Tibial nerve (tissue), 3 donors: Measurements from ENCODE around the gene FAM107B.

Experiments
- POLR2A ChIP-seq, 2 donors: fragments of 450-650 bp; IDR thresholded peaks; one replicate each; pipeline ENCODE4 v1.6.1; 2017; ENCODE audit warnings: antibody characterized with exemption in 2 of 2, mild to moderate bottlenecking in 2 of 2, moderate library complexity in 2 of 2
- TF ChIP-seq, protein P1 (sequence below), 5 experiments: fragments of 200-600 bp in 3 of 5; fragments of 450-650 bp in 2 of 5; sonication (generic) in 3 of 5; IDR thresholded peaks; one replicate each; pipeline ENCODE4 v1.5.1; 2016 to 2019; ENCODE audit warnings: antibody characterized with exemption in 5 of 5, mild to moderate bottlenecking in 3 of 5, moderate library complexity in 2 of 5

DNA sequence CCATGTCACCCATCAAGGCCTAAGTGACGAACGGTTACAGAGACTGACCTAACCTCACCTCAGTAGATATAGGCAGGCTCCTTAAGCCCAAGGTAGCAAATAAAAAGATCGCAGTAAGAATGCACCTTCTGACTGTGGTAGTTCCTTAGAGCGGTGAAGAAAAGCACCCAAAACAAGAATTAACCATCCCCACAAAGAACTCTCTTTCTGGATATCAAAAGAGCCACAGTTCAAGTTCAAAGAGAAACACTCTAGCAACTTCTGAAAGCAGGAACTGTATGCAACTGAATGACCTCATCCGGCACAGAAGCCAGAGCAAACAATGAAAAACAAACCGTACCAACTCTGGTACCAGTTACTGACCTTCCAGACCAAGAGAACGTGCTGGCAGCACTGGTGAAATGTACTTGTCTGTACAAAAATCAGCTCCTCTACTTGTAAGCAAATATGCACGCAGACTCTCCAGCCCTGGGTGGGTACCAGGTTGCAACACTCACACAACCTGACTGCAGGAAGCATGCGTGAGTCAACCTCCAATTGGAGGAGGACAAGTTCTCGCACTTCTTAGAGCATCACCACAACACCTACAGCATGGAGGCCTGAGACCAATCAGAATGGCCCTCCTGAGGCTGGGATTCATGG, 202.7 kb downstream of the FAM107B start:
- TF ChIP-seq, protein P1, sequence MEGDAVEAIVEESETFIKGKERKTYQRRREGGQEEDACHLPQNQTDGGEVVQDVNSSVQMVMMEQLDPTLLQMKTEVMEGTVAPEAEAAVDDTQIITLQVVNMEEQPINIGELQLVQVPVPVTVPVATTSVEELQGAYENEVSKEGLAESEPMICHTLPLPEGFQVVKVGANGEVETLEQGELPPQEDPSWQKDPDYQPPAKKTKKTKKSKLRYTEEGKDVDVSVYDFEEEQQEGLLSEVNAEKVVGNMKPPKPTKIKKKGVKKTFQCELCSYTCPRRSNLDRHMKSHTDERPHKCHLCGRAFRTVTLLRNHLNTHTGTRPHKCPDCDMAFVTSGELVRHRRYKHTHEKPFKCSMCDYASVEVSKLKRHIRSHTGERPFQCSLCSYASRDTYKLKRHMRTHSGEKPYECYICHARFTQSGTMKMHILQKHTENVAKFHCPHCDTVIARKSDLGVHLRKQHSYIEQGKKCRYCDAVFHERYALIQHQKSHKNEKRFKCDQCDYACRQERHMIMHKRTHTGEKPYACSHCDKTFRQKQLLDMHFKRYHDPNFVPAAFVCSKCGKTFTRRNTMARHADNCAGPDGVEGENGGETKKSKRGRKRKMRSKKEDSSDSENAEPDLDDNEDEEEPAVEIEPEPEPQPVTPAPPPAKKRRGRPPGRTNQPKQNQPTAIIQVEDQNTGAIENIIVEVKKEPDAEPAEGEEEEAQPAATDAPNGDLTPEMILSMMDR (IDR thresholded peaks at IDR 0.05), result no peak
- no peak for TF ChIP-seq POLR2A (IDR thresholded peaks at IDR 0.05)
